ENCODE data around the gene POU2AF3.

DNA sequence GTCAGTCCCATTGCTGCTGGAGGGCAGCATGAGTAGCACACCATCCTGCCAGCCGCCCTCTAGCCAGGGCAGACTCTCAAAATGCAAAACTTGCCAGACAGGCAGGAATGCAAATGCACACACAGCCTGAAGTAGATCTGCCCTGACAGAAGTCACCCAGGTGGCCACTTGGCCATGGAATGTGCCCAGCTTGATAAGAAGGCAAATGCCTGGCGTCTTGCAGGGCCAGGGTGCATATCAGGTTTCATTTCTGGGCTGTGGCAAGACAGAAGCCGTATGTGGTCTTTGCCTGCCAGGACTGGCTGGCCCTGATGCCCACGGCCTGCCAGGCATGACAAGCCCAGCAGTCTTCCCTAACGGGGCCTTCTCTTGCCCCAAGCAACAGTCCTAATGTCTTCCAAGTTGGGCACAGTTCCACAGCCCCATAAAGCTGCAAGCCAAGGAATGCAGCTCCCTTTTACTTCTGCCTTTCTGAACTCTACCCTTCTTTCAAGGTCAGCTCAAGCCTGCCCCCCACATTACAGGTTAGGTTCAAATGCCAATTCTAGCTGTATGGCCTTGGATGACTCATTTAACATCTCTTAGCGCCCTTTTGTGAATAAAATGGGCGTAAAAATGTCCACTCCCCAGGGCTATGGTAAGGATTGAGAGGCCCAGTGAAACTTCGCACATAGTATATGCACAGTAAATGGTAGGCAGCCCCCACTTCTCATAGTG lies 29.7 kb downstream of the POU2AF3 start:
- TF ChIP-seq EZH2 (IDR thresholded peaks at IDR 0.05; ENCODE audit: borderline replicate concordance, low read length) = no peak
- TF ChIP-seq, protein P1, sequence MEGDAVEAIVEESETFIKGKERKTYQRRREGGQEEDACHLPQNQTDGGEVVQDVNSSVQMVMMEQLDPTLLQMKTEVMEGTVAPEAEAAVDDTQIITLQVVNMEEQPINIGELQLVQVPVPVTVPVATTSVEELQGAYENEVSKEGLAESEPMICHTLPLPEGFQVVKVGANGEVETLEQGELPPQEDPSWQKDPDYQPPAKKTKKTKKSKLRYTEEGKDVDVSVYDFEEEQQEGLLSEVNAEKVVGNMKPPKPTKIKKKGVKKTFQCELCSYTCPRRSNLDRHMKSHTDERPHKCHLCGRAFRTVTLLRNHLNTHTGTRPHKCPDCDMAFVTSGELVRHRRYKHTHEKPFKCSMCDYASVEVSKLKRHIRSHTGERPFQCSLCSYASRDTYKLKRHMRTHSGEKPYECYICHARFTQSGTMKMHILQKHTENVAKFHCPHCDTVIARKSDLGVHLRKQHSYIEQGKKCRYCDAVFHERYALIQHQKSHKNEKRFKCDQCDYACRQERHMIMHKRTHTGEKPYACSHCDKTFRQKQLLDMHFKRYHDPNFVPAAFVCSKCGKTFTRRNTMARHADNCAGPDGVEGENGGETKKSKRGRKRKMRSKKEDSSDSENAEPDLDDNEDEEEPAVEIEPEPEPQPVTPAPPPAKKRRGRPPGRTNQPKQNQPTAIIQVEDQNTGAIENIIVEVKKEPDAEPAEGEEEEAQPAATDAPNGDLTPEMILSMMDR (IDR thresholded peaks at IDR 0.05; ENCODE audit: low read length) = no peak

Data from OCI-LY1 (cell line).